ENCODE measurements around the gene POLD2. TPM values are rescaled to one million over a fixed set of nuclear protein-coding genes. Genes with fewer than 3 reads are reported as not detected.

The POLD2 gene
- total and polyA plus RNA-seq, 2 of the 13 experiments (the other 11 are each of a cell fraction or from before 2014, with no cell fraction given): 87.6 to 95.1 TPM

DNA sequence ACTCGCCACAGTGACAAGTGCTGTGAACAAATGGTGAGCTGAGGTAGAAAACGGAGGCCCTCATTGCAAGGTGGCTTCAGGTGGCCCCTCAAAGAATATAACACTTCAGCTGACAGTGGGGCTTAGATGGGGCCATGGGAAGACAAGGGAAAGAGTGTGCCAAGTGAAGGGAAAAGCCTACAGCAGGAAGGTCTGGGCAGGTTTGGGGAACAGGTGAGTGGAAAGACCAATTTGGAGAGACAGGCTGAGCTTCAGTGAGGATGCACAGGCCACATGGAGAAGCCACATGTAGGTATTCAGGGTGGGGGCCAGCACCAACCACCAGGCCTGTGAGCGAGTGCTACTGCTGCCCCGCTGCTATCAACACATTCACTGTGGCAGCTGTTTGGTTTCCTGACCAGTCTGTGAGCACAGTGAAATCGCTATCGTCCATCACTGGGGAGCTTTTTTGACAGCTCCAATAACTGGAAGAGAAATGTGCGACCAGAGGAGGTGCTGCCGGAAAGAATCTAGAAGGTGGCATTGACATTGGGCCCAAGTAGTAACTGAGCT is 3.4 kb downstream of the POLD2 start:
- BruUV-seq (replicated peaks): no TSS peak
- no peak for FAIRE-seq
- in situ Hi-C loops (cut with HindIII; ENCODE audit: extremely low pct_ligation_motif_present, low pct_unique_long_range_greater_than_20kb): loop anchor here (5.0 kb wide), 1 partner anchor 77 kb away; no protein-coding TSS in a partner anchor

More for the DNA sequence above, 3.4 kb downstream of the POLD2 start:
- Histone ChIP-seq H3K9me3 (ENCODE audit: low read length) (no peaks in the 10 kb centered on the region), H2AFZ (ENCODE audit: low read length) (no peak overlapping the region), H3K27ac (ENCODE audit: extremely low read length, insufficient read depth, low read length) (no peak overlapping the region), H3K4me2 (ENCODE audit: low read depth, low read length) (no peak overlapping the region; the same call in 1 of the 2 replicates), H3K27me3 (ENCODE audit: control insufficient read depth in 1 of 2, insufficient read depth in 2 of 2, low read length in 2 of 2) (no peaks in the 10 kb centered on the region; a peak in 1 of 5 replicates), H3K4me1 (ENCODE audit: insufficient read depth, low read length) (peaks cover 24% of the 10 kb centered on the region), H3K9ac (ENCODE audit: insufficient read depth, low read depth, low read length) (no peak overlapping the region), H3K4me3 (replicated peaks in 1 of 3; ENCODE audit: insufficient read depth in 1 of 3, low read depth in 2 of 3, low read length in 3 of 3) (no peak overlapping the region), H3K79me2 (ENCODE audit: insufficient read depth, low read length) (peaks cover 14% of the 10 kb centered on the region), H3K36me3 (replicated peaks in 1 of 2; ENCODE audit: control insufficient read depth in 1 of 2, insufficient read depth in 2 of 2, low read length in 2 of 2) (peaks cover 20 to 54% of the 10 kb centered on the region in 2 experiments), H4K20me1 (ENCODE audit: insufficient read depth, low read length) (no peaks in the 10 kb centered on the region)
- ChIA-PET CTCF (ENCODE audit: low intra/inter-chr PET ratio, low total read pairs) (no interaction called here), POLR2A (no interaction called here)
- intact Hi-C loops (cut with micrococcal nuclease; ENCODE audit: unreplicated experiment): no loop called here
- DNase-seq (ENCODE audit: low spot score): no peak
- no peak for TF ChIP-seq ZNF552 (CRISPR knock-in tag; IDR thresholded peaks at IDR 0.05; ENCODE audit: borderline replicate concordance)
- no peak for TF ChIP-seq ELF3 (CRISPR knock-in tag; IDR thresholded peaks at IDR 0.05)
- TF ChIP-seq ETV6 (CRISPR knock-in tag; conservative IDR thresholded peaks at IDR 0.05): no peak
- TF ChIP-seq, protein P1, sequence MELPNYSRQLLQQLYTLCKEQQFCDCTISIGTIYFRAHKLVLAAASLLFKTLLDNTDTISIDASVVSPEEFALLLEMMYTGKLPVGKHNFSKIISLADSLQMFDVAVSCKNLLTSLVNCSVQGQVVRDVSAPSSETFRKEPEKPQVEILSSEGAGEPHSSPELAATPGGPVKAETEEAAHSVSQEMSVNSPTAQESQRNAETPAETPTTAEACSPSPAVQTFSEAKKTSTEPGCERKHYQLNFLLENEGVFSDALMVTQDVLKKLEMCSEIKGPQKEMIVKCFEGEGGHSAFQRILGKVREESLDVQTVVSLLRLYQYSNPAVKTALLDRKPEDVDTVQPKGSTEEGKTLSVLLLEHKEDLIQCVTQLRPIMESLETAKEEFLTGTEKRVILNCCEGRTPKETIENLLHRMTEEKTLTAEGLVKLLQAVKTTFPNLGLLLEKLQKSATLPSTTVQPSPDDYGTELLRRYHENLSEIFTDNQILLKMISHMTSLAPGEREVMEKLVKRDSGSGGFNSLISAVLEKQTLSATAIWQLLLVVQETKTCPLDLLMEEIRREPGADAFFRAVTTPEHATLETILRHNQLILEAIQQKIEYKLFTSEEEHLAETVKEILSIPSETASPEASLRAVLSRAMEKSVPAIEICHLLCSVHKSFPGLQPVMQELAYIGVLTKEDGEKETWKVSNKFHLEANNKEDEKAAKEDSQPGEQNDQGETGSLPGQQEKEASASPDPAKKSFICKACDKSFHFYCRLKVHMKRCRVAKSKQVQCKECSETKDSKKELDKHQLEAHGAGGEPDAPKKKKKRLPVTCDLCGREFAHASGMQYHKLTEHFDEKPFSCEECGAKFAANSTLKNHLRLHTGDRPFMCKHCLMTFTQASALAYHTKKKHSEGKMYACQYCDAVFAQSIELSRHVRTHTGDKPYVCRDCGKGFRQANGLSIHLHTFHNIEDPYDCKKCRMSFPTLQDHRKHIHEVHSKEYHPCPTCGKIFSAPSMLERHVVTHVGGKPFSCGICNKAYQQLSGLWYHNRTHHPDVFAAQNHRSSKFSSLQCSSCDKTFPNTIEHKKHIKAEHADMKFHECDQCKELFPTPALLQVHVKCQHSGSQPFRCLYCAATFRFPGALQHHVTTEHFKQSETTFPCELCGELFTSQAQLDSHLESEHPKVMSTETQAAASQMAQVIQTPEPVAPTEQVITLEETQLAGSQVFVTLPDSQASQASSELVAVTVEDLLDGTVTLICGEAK (IDR thresholded peaks at IDR 0.05): no peak
- TF ChIP-seq, protein P1 (CRISPR knock-in tag; IDR thresholded peaks at IDR 0.05): no peak
- TF ChIP-seq ZNF562 (CRISPR knock-in tag; IDR thresholded peaks at IDR 0.05; ENCODE audit: borderline replicate concordance): no peak
- TF ChIP-seq ZFP36L1 (CRISPR knock-in tag; IDR thresholded peaks at IDR 0.05): no peak
- TF ChIP-seq, protein P2, sequence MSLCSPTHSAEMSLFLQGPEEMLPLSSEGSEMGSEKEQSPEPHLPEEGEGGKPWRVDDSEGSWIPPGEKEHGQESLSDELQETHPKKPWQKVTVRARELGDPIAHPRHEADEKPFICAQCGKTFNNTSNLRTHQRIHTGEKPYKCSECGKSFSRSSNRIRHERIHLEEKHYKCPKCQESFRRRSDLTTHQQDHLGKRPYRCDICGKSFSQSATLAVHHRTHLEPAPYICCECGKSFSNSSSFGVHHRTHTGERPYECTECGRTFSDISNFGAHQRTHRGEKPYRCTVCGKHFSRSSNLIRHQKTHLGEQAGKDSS (CRISPR knock-in tag; IDR thresholded peaks at IDR 0.05; ENCODE audit: borderline replicate concordance, low read depth): no peak
- no peak for TF ChIP-seq KDM5B (CRISPR knock-in tag; IDR thresholded peaks at IDR 0.05; ENCODE audit: borderline replicate concordance)
- ATAC-seq: no peak
- WGBS (ENCODE audit: low lambda C conversion rate): 93% methylated on average over 7 of the region's 8 CpGs
